ENCODE measurements around the gene AMACR.

AMACR gene

DNA sequence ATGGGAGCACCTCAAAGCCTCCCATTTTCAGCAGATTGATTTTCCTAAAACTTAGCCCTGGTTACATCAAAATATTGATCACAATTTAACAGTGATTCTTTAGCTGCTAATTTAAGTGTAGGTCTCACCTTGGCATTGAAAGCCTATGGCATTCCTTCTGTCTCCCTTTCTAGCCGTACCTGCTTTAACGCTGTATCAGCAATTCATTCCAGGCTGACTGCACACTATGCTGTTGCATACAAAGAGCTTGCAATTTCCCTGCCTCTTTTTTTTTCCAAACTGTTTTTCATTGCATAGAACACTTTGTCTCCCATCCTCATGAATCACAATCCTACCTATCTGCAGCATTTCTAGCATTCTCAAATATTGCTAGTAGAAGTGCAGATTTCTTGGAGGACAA, 8.9 kb upstream of the AMACR start:
- CTCF ChIA-PET, result interaction anchor here (0.9 kb wide), 1 partner anchor 19 kb away, joined by 3 read pairs; no protein-coding TSS in a partner anchor
- POLR2A ChIA-PET, result no interaction called here
- Histone ChIP-seq H3K4me1 (ENCODE audit: control extremely low read depth in 1 of 4, control insufficient read depth in 4 of 4, insufficient read depth in 4 of 4, low read length in 3 of 4) (peaks cover 0 to 6% (median under 1%) of the 10 kb centered on the region in 4 experiments), H3K36me3 (ENCODE audit: control insufficient read depth in 4 of 4, insufficient read depth in 4 of 4, low read length in 3 of 4) (peaks cover 15 to 34% (median 16%) of the 10 kb centered on the region in 4 experiments), H3K9me3 (ENCODE audit: control extremely low read depth in 1 of 5, control insufficient read depth in 4 of 5, insufficient read depth in 2 of 5, low read depth in 1 of 5, low read length in 4 of 5) (no peaks in the 10 kb centered on the region), H3K27ac (ENCODE audit: insufficient read depth in 1 of 2, low read depth in 1 of 2, low read length in 2 of 2, poor library complexity in 1 of 2, severe bottlenecking in 2 of 2) (no peak overlapping the region), H3K27me3 (replicated peaks in 2 of 5; ENCODE audit: control insufficient read depth in 4 of 5, insufficient read depth in 5 of 5, low read length in 4 of 5) (no peaks in the 10 kb centered on the region), H3K4me3 (ENCODE audit: control insufficient read depth in 1 of 7, extremely low read depth in 1 of 7, insufficient read depth in 4 of 7, low read depth in 2 of 7, low read length in 6 of 7) (no peak overlapping the region)
- no peak for DNase-seq
- WGBS (ENCODE audit: insufficient coverage), result 95% methylated on average over 2 of the region's 2 CpGs

DNA sequence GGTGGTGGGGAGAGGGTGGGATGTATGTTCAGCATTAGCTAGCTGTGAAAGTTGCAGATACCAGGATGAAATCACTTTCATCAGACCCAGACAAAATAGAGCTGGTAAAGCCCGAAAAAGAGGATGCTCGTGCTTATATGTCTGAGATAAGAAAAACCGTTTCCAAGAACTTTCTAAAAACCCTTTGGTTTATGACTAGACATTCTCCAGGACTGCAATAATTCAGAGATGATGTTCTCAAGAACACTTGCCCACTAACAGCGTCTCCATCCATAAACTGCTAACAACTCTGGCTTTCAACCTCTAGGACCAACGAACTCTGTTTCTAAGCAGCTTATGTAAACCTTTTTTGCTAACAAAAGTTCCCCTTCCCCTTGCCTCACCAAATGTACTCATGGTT, 8.4 kb upstream of the AMACR start:
- ChIA-PET CTCF (no interaction called here), POLR2A (no interaction called here)
- Histone ChIP-seq H3K27ac (ENCODE audit: insufficient read depth in 1 of 2, low read depth in 1 of 2, low read length in 2 of 2, poor library complexity in 1 of 2, severe bottlenecking in 2 of 2) (no peak overlapping the region), H3K4me3 (ENCODE audit: control insufficient read depth in 1 of 7, extremely low read depth in 1 of 7, insufficient read depth in 4 of 7, low read depth in 2 of 7, low read length in 6 of 7) (no peak overlapping the region), H3K27me3 (replicated peaks in 2 of 5; ENCODE audit: control insufficient read depth in 4 of 5, insufficient read depth in 5 of 5, low read length in 4 of 5) (no peaks in the 10 kb centered on the region), H3K4me1 (ENCODE audit: control extremely low read depth in 1 of 4, control insufficient read depth in 4 of 4, insufficient read depth in 4 of 4, low read length in 3 of 4) (peaks cover 0 to 2% (median 0%) of the 10 kb centered on the region in 4 experiments), H3K9me3 (ENCODE audit: control extremely low read depth in 1 of 5, control insufficient read depth in 4 of 5, insufficient read depth in 2 of 5, low read depth in 1 of 5, low read length in 4 of 5) (no peaks in the 10 kb centered on the region), H3K36me3 (ENCODE audit: control insufficient read depth in 4 of 4, insufficient read depth in 4 of 4, low read length in 3 of 4) (peaks cover 15 to 32% (median 16%) of the 10 kb centered on the region in 4 experiments)
- no peak for DNase-seq
- WGBS (ENCODE audit: insufficient coverage), result 83% methylated on average over 4 of the region's 5 CpGs

DNA sequence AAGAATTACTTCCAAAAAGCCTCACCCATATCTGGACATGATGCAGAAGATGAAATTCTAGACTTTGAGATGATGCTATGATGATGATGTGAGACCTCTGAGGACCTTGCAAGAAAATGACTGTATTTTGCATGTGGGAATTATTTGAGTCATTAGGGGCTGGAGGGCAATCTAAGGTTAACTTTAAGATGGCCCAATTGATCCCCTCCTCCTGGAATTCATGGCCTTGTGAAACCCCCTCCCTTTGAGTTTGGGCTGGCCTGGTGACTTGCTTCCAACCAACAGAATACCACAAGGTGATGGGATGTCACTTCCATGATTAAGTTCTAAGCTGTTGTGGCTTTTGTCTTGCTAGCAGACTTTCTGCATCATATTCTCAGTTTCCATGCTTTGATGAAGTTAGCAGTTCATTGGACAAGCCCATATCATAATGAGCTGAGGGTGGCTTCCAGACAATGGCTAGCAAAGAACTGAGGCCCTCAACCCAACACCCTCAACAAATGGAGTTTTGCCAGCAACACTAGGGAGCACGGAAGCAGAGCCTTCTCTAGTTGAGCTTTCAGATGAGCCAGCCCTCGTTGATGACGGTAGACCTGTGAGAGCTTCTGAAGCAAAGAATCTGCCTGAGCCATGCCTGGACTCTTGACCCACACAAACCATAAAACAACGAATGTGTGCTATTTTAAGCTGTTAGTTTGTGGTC, 7.4 kb upstream of the AMACR start:
- ChIA-PET POLR2A (no interaction called here), CTCF (interaction anchor here (1.2 kb wide), 1 partner anchor 46 kb away, joined by 3 read pairs; no protein-coding TSS in a partner anchor)
- H3K36me3 ChIP-seq (ENCODE audit: control insufficient read depth in 4 of 4, insufficient read depth in 4 of 4, low read length in 3 of 4), result peaks cover 7 to 25% (median 12%) of the 10 kb centered on the region in 4 experiments
- no peak overlapping the region for H3K4me3 ChIP-seq (ENCODE audit: control insufficient read depth in 1 of 7, extremely low read depth in 1 of 7, insufficient read depth in 4 of 7, low read depth in 2 of 7, low read length in 6 of 7)
- H3K9me3 ChIP-seq (ENCODE audit: control extremely low read depth in 1 of 5, control insufficient read depth in 4 of 5, insufficient read depth in 2 of 5, low read depth in 1 of 5, low read length in 4 of 5), result no peaks in the 10 kb centered on the region
- 100% methylated on average over 1 of the region's 4 CpGs for WGBS (ENCODE audit: insufficient coverage)
- no peak for DNase-seq
- H3K27ac ChIP-seq (ENCODE audit: insufficient read depth in 1 of 2, low read depth in 1 of 2, low read length in 2 of 2, poor library complexity in 1 of 2, severe bottlenecking in 2 of 2), result no peak overlapping the region
- H3K4me1 ChIP-seq (ENCODE audit: control extremely low read depth in 1 of 4, control insufficient read depth in 4 of 4, insufficient read depth in 4 of 4, low read length in 3 of 4), result no peaks in the 10 kb centered on the region
- H3K27me3 ChIP-seq (replicated peaks in 2 of 5; ENCODE audit: control insufficient read depth in 4 of 5, insufficient read depth in 5 of 5, low read length in 4 of 5), result no peaks in the 10 kb centered on the region

DNA sequence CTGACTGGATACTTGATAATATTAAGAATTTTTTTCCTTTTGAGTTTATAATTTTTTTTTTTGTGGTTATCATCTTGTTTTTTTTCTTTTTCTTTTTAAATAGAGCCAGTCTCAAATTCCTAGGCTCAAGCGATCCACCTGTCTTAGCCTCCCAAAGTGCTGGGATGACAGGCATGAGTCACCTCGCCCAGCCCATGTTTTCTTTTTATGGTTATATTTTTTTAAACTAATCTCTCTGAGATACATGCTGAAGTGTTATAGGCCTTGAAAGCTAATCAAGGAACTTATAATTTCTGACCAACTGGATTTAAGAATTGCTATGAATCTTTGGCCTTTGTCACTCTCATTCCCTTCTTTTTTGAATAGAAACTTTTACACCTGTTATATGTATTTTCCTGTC, 6.8 kb upstream of the AMACR start:
- no peak for DNase-seq
- CTCF ChIA-PET, result interaction anchor here (1.2 kb wide), 1 partner anchor 45 kb away, joined by 3 read pairs; no protein-coding TSS in a partner anchor
- POLR2A ChIA-PET, result no interaction called here
- Histone ChIP-seq H3K27ac (ENCODE audit: insufficient read depth in 1 of 2, low read depth in 1 of 2, low read length in 2 of 2, poor library complexity in 1 of 2, severe bottlenecking in 2 of 2) (no peak overlapping the region), H3K27me3 (replicated peaks in 2 of 5; ENCODE audit: control insufficient read depth in 4 of 5, insufficient read depth in 5 of 5, low read length in 4 of 5) (no peaks in the 10 kb centered on the region), H3K4me1 (ENCODE audit: control extremely low read depth in 1 of 4, control insufficient read depth in 4 of 4, insufficient read depth in 4 of 4, low read length in 3 of 4) (peaks cover 0 to 6% (median 3%) of the 10 kb centered on the region in 4 experiments), H3K9me3 (ENCODE audit: control extremely low read depth in 1 of 5, control insufficient read depth in 4 of 5, insufficient read depth in 2 of 5, low read depth in 1 of 5, low read length in 4 of 5) (no peaks in the 10 kb centered on the region), H3K36me3 (ENCODE audit: control insufficient read depth in 4 of 4, insufficient read depth in 4 of 4, low read length in 3 of 4) (peaks cover 5 to 18% (median 9%) of the 10 kb centered on the region in 4 experiments), H3K4me3 (ENCODE audit: control insufficient read depth in 1 of 7, extremely low read depth in 1 of 7, insufficient read depth in 4 of 7, low read depth in 2 of 7, low read length in 6 of 7) (no peak overlapping the region)
- no CpG with 5 or more reads among the region's 2 CpGs for WGBS (ENCODE audit: insufficient coverage)

DNA sequence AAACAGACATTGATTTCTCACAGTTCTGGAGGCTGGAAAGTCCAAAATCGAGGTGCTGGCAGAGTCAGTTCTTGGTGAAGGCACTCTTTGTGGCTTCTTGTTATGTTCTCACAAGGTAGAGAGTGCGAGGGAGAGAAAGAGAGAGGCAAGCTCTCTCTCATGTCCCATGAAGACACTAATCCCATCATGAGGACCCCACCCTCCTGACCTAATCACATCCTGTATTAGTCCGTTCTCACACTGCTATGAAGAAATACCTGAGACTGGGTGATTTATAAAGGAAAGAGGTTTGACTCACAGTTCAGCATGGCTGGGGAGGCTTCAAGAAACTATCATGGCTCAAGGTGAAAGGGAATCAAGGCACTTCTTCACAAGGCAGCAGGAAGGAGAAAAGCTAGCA, 5.7 kb upstream of the AMACR start:
- CTCF ChIA-PET, result interaction anchor here (2.2 kb wide), 1 partner anchor 9 kb away, joined by 9 read pairs; no protein-coding TSS in a partner anchor
- 100% methylated on average over 2 of the region's 3 CpGs for WGBS (ENCODE audit: insufficient coverage)

DNA sequence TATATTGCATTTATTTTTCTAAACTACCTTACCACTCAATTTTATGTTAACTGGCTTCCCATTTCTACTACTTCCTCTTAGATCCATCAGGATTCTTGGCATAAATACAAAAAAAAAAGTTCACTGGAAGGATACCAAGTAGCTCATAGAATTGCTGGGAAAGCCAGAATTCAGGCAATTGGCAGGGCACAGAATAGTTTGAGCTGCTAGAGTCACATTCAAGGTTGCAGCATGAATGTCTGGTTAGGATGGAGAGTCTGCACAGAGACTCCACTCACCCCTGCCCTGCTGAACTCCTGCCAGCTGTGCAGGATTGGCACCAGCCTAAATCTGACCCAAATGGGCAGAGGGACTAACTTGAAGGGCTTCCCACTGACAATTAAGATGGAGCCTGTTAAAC, 4.9 kb upstream of the AMACR start:
- no peak overlapping the region for H3K4me3 ChIP-seq (ENCODE audit: control insufficient read depth in 1 of 7, extremely low read depth in 1 of 7, insufficient read depth in 4 of 7, low read depth in 2 of 7, low read length in 6 of 7)
- CTCF ChIA-PET, result interaction anchor here (0.6 to 2.2 kb wide), 2 partner anchors 10 to 78 kb away, joined by 3 to 9 read pairs; no protein-coding TSS in a partner anchor
- peaks cover 9 to 20% (median 13%) of the 10 kb centered on the region in 4 experiments for H3K4me1 ChIP-seq (ENCODE audit: control extremely low read depth in 1 of 4, control insufficient read depth in 4 of 4, insufficient read depth in 4 of 4, low read length in 3 of 4)
- POLR2A ChIA-PET, result interaction anchor here (0.6 kb wide), 2 partner anchors 35 to 56 kb away, joined by 3 read pairs; no protein-coding TSS in a partner anchor
- H3K27me3 ChIP-seq (replicated peaks in 2 of 5; ENCODE audit: control insufficient read depth in 4 of 5, insufficient read depth in 5 of 5, low read length in 4 of 5), result no peaks in the 10 kb centered on the region
- H3K27ac ChIP-seq (ENCODE audit: insufficient read depth in 1 of 2, low read depth in 1 of 2, low read length in 2 of 2, poor library complexity in 1 of 2, severe bottlenecking in 2 of 2), result no peak overlapping the region
- DNase-seq, result no peak
- H3K9me3 ChIP-seq (ENCODE audit: control extremely low read depth in 1 of 5, control insufficient read depth in 4 of 5, insufficient read depth in 2 of 5, low read depth in 1 of 5, low read length in 4 of 5), result no peaks in the 10 kb centered on the region
- peaks cover 0 to 12% (median 6%) of the 10 kb centered on the region in 4 experiments for H3K36me3 ChIP-seq (ENCODE audit: control insufficient read depth in 4 of 4, insufficient read depth in 4 of 4, low read length in 3 of 4)

More for the DNA sequence above, 5.7 kb upstream of the AMACR start:
- H3K4me3 ChIP-seq (ENCODE audit: control insufficient read depth in 1 of 7, extremely low read depth in 1 of 7, insufficient read depth in 4 of 7, low read depth in 2 of 7, low read length in 6 of 7), result no peak overlapping the region
- POLR2A ChIA-PET, result no interaction called here
- peaks cover 0 to 12% (median 7%) of the 10 kb centered on the region in 4 experiments for H3K36me3 ChIP-seq (ENCODE audit: control insufficient read depth in 4 of 4, insufficient read depth in 4 of 4, low read length in 3 of 4)
- H3K27me3 ChIP-seq (replicated peaks in 2 of 5; ENCODE audit: control insufficient read depth in 4 of 5, insufficient read depth in 5 of 5, low read length in 4 of 5), result no peaks in the 10 kb centered on the region
- DNase-seq, result no peak
- no peaks in the 10 kb centered on the region for H3K9me3 ChIP-seq (ENCODE audit: control extremely low read depth in 1 of 5, control insufficient read depth in 4 of 5, insufficient read depth in 2 of 5, low read depth in 1 of 5, low read length in 4 of 5)
- peaks cover 9 to 17% (median 13%) of the 10 kb centered on the region in 4 experiments for H3K4me1 ChIP-seq (ENCODE audit: control extremely low read depth in 1 of 4, control insufficient read depth in 4 of 4, insufficient read depth in 4 of 4, low read length in 3 of 4)
- H3K27ac ChIP-seq (ENCODE audit: insufficient read depth in 1 of 2, low read depth in 1 of 2, low read length in 2 of 2, poor library complexity in 1 of 2, severe bottlenecking in 2 of 2), result no peak overlapping the region

DNA sequence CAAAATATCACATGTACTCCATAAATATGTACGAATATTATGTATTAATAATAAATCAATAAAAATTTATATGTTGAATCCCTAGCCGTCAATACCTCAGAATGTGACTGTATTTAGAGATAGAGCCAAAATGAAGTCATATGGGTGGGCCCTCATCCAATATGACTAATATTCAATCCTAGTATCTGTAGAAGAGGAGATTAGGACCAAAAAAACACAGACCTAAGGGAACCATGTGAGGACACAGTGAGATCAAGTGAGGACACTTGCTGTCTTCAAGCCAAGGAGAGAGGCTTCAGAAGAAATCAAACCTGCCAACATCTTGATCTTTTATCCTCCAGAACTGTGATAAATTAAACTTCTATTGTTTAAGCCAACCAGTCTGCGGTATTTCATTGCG, 3.7 kb upstream of the AMACR start:
- no peaks in the 10 kb centered on the region for H3K9me3 ChIP-seq (ENCODE audit: control extremely low read depth in 1 of 5, control insufficient read depth in 4 of 5, insufficient read depth in 2 of 5, low read depth in 1 of 5, low read length in 4 of 5)
- H3K27me3 ChIP-seq (replicated peaks in 2 of 5; ENCODE audit: control insufficient read depth in 4 of 5, insufficient read depth in 5 of 5, low read length in 4 of 5), result no peaks in the 10 kb centered on the region
- DNase-seq, result no peak
- H3K36me3 ChIP-seq (ENCODE audit: control insufficient read depth in 4 of 4, insufficient read depth in 4 of 4, low read length in 3 of 4), result peaks cover 0 to 9% (median 5%) of the 10 kb centered on the region in 4 experiments
- no peak overlapping the region for H3K4me3 ChIP-seq (ENCODE audit: control insufficient read depth in 1 of 7, extremely low read depth in 1 of 7, insufficient read depth in 4 of 7, low read depth in 2 of 7, low read length in 6 of 7)
- ChIA-PET CTCF (interaction anchor here (0.7 to 2.2 kb wide), 4 partner anchors 11 to 559 kb away, joined by 3 to 9 read pairs (median 4); no protein-coding TSS in a partner anchor), POLR2A (interaction anchor here (0.6 kb wide), 1 partner anchor 54 kb away, joined by 6 read pairs; no protein-coding TSS in a partner anchor)
- no peak overlapping the region for H3K27ac ChIP-seq (ENCODE audit: insufficient read depth in 1 of 2, low read depth in 1 of 2, low read length in 2 of 2, poor library complexity in 1 of 2, severe bottlenecking in 2 of 2)
- WGBS (ENCODE audit: insufficient coverage), result 100% methylated on average over 2 of the region's 4 CpGs
- peaks cover 13 to 30% (median 20%) of the 10 kb centered on the region in 4 experiments for H3K4me1 ChIP-seq (ENCODE audit: control extremely low read depth in 1 of 4, control insufficient read depth in 4 of 4, insufficient read depth in 4 of 4, low read length in 3 of 4)
